Body of pancreas (tissue), 4 donors: ENCODE results near the gene TMEM123. TPM values are rescaled to one million over a fixed set of nuclear protein-coding genes. Genes with fewer than 3 reads are reported as not detected.
"Not testable (repeated sequence)": the region's sequence is repeated elsewhere in the genome, so short reads cannot be mapped to it uniquely, and the experiment has no call there.

Experiments used
- ATAC-seq: fragments of 150-250 bp; one replicate; pipeline ENCODE4 v1.9.1; 2016
- DNase-seq, 4 donors: peaks; one replicate each; pipeline ENCODE4 v3.0.0-alpha.2; 2019
- H3K27ac ChIP-seq, 4 donors: fragments of 200-600 bp; sonication (generic); 1 replicate in 3 of 4; 2 replicates in 1 of 4; pipeline versions ENCODE4 v1.5.1 to v1.6.1; 2016 to 2019; ENCODE audit warnings: mild to moderate bottlenecking in 1 of 4, mixed read lengths in 1 of 4, moderate library complexity in 1 of 4
- H3K27me3 ChIP-seq, 2 donors: fragments of 200-600 bp; sonication (generic); one replicate each; pipeline ENCODE4 v1.6.0; 2016; ENCODE audit warnings: mild to moderate bottlenecking in 1 of 2
- H3K36me3 ChIP-seq, 2 donors: fragments of 200-600 bp; sonication (generic); replicated peaks in 1 of 2; 2 replicates each; pipeline ENCODE4 v1.5.1; 2016; ENCODE audit warnings: low read depth in 2 of 2; ENCODE audit not compliant: insufficient read depth in 1 of 2
- H3K4me1 ChIP-seq: fragments of 200-600 bp; sonication (generic); one replicate; pipeline ENCODE4 v1.6.0; 2016
- H3K4me3 ChIP-seq, 2 donors: fragments of 200-600 bp; sonication (generic); 1 replicate in 1 of 2; 2 replicates in 1 of 2; pipeline ENCODE4 v1.5.1; 2016 to 2019
- H3K9me3 ChIP-seq, 3 donors: fragments of 200-600 bp; sonication (generic); 1 replicate in 2 of 3; 2 replicates in 1 of 3; pipeline ENCODE4 v1.5.1; 2016
- POLR2A ChIP-seq, 3 donors: fragments of 450-650 bp; IDR thresholded peaks; one replicate each; pipeline ENCODE4 v1.6.1; 2016; ENCODE audit warnings: antibody characterized with exemption in 3 of 3, mild to moderate bottlenecking in 2 of 3
- WGBS, 2 donors: methylation state at CpG; one replicate each; pipeline ENCODE4 v1.1.5; 2017; 5-methylcytosine and 5-hydroxymethylcytosine counted together
- intact Hi-C: fragments of 100-400 bp; cut with DNase I; formaldehyde crosslinking; loops from one replicate; pipeline ENCODE4 v1.15.1; 2023
- total RNA-seq, 2 donors: library from RNA; depleted of rRNA; stranded (reverse); fragments of >200 nt; gene quantifications; one replicate each; pipeline ENCODE4 v1.1.0, GENCODE V29; 2016
- TF ChIP-seq, protein P1 (sequence below), 7 experiments: fragments of 450-650 bp in 4 of 7; fragments of 200-600 bp in 3 of 7; sonication (generic) in 3 of 7; IDR thresholded peaks; one replicate each; pipeline ENCODE4 v1.5.1; 2016 to 2019; ENCODE audit warnings: antibody characterized with exemption in 7 of 7

TMEM123 gene
- total RNA-seq, 2 donors from 2014 or later, result 40.2 to 82.5 TPM

DNA sequence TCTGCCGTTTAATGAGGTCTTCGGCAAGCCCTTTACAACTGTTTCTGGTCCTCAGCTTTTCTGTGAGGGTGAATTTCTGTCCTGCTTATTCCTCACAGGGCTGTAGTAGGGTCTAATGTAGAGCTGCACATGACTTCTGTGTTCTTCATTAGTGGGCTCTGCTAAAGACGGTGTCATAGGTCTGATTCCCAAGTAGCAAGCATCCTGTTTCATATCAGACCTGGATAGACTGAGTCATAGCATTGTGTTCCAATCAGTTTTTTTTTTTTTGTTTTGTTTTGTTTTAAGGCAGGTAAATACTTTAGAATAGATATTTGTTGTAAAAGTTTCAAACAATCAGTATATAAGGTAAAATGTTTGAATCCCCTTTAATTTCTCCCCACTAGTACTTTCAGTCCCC is 70.2 kb downstream of the TMEM123 start:
- H3K9me3 ChIP-seq, result no peaks in the 10 kb centered on the region
- WGBS, 2 donors, result 81 to 88% methylated on average over 3 of the region's 3 CpGs
- intact Hi-C loops, result no loop called here
- H3K4me1 ChIP-seq, result peaks cover 5% of the 10 kb centered on the region
- peaks cover 7 to 10% of the 10 kb centered on the region in 2 donors for H3K36me3 ChIP-seq
- no peak for TF ChIP-seq POLR2A (IDR thresholded peaks at IDR 0.05)
- TF ChIP-seq, protein P1, sequence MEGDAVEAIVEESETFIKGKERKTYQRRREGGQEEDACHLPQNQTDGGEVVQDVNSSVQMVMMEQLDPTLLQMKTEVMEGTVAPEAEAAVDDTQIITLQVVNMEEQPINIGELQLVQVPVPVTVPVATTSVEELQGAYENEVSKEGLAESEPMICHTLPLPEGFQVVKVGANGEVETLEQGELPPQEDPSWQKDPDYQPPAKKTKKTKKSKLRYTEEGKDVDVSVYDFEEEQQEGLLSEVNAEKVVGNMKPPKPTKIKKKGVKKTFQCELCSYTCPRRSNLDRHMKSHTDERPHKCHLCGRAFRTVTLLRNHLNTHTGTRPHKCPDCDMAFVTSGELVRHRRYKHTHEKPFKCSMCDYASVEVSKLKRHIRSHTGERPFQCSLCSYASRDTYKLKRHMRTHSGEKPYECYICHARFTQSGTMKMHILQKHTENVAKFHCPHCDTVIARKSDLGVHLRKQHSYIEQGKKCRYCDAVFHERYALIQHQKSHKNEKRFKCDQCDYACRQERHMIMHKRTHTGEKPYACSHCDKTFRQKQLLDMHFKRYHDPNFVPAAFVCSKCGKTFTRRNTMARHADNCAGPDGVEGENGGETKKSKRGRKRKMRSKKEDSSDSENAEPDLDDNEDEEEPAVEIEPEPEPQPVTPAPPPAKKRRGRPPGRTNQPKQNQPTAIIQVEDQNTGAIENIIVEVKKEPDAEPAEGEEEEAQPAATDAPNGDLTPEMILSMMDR (IDR thresholded peaks at IDR 0.05), result no peak
- no peak overlapping the region for H3K27ac ChIP-seq
- ATAC-seq (no peak), DNase-seq (no peak)
- H3K27me3 ChIP-seq, result no peaks in the 10 kb centered on the region
- H3K4me3 ChIP-seq, result no peak overlapping the region

DNA sequence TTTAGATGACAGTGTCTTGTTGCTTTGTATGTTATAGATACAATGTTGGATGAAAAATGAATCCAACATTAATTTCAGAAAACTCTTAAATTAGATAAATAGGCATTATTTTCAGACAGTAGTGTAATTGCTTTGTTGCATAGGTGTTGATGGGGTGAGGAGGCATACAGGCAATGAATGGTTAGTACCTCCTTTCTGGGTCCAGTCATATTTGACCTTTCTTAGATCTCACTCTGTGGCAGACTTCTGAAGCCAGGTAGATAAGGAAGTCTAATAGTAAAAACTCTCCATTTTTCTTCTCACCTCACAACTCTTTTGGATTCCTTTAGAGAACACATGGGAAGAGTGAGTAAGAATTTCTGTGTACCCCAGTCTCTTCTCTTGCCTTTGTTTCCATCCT is 73.7 kb downstream of the TMEM123 start:
- no peak for DNase-seq
- H3K27me3 ChIP-seq, result no peaks in the 10 kb centered on the region
- ATAC-seq, result no peak
- peaks cover 7 to 10% of the 10 kb centered on the region in 2 donors for H3K36me3 ChIP-seq
- intact Hi-C loops, result no loop called here
- H3K27ac ChIP-seq, result no peak overlapping the region
- H3K4me3 ChIP-seq, result no peak overlapping the region
- peaks cover 21% of the 10 kb centered on the region for H3K4me1 ChIP-seq
- no peaks in the 10 kb centered on the region for H3K9me3 ChIP-seq
- no peak for TF ChIP-seq POLR2A (IDR thresholded peaks at IDR 0.05)

DNA sequence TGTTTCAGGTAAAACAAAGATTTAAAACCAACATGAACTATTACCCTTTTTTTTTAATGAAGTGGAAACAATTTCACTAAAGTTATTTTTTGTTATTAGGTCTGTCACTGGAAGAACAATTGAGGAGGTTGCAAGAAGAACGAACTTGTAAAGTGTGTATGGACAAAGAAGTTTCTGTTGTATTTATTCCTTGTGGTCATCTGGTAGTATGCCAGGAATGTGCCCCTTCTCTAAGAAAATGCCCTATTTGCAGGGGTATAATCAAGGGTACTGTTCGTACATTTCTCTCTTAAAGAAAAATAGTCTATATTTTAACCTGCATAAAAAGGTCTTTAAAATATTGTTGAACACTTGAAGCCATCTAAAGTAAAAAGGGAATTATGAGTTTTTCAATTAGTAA is 74.7 kb downstream of the TMEM123 start:
- H3K27me3 ChIP-seq, result no peaks in the 10 kb centered on the region

DNA sequence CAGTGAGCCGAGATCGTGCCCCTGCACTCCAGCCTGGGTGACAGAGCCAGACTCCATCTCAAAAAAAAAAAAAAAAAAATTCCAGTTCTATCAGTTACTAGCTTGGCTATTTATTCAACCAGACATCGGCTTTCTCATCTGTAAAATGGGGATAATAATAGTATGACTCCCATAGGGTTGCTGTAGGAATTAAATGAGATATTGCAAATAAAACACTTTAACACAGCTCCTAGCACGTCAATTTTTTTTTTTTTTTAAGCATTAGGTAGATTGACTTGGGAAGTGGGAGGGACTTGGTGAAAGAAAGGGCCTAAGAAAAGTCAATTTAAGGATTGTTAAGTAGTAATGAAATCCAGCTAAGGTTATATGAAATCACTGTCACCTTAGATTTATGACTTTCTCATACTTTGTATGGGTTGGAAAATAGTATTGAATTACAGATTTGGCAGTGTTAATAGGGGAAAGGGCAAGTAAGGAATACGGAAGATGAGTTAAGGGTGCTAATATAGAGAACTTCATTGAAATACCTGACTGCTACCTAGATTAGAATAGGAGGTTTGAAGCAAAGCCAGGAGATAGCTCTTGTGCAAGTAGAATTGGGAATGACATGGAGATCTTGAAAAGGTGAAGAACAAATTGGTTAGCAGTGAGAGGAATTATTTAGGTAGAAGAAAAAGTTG is 76.7 kb downstream of the TMEM123 start:
- TF ChIP-seq, protein P1 (IDR thresholded peaks at IDR 0.05), result no peak
- no peak for TF ChIP-seq POLR2A (IDR thresholded peaks at IDR 0.05)
- intact Hi-C loops, result no loop called here
- no peak overlapping the region for H3K4me3 ChIP-seq
- DNase-seq, result no peak
- H3K36me3 ChIP-seq, result peaks cover 6 to 10% of the 10 kb centered on the region in 2 donors
- no peak for ATAC-seq
- H3K9me3 ChIP-seq, result no peaks in the 10 kb centered on the region
- H3K27ac ChIP-seq, result no peak overlapping the region
- no peaks in the 10 kb centered on the region for H3K27me3 ChIP-seq
- 52 to 56% methylated on average over 5 of the region's 5 CpGs for whole genome bisulfite sequencing, 2 donors
- peaks cover 18% of the 10 kb centered on the region for H3K4me1 ChIP-seq

More for the DNA sequence above, 74.7 kb downstream of the TMEM123 start:
- H3K4me3 ChIP-seq, result no peak overlapping the region
- intact Hi-C loops, result no loop called here
- peaks cover 7 to 10% of the 10 kb centered on the region in 2 donors for H3K36me3 ChIP-seq
- 66 to 73% methylated on average over 2 of the region's 2 CpGs for WGBS, 2 donors
- H3K4me1 ChIP-seq, result peaks cover 18% of the 10 kb centered on the region
- DNase-seq (no peak), ATAC-seq (no peak)
- no peak overlapping the region for H3K27ac ChIP-seq
- TF ChIP-seq, protein P1 (IDR thresholded peaks at IDR 0.05), result no peak
- no peak for TF ChIP-seq POLR2A (IDR thresholded peaks at IDR 0.05)
- H3K9me3 ChIP-seq, result no peaks in the 10 kb centered on the region

DNA sequence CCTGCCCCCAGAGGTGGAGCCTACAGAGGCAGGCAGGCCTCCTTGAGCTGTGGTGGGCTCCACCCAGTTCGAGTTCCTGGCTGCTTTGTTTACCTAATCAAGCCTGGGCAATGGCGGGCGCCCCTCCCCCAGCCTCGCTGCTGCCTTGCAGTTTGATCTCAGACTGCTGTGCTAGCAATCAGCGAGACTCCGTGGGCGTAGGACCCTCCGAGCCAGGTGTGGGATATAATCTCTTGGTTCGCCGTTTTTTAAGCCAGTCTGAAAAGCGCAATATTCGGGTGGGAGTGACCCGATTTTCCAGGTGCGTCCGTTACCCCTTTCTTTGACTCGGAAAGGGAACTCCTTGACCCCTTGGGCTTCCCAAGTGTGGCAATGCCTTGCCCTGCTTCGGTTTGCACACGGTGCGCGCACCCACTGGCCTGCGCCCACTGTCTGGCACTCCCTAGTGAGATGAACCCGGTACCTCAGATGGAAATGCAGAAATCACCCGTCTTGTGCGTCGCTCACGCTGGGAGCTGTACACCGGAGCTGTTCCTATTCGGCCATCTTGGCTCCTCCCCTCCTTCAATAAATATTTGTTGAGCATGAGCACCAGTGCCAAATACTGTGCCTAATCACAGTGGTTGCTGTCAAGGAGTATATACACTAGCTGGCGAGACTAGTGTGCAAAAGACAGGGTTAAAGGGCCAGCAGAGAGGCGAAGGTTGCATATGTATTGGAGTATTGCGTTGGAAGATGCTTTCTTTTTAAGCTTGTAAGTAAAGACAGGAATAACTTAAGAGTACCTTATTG is 77.7 kb downstream of the TMEM123 start:
- peak; percentile 59 to 83 (median 77) for DNase-seq
- H3K27me3 ChIP-seq, intact Hi-C loops, H3K4me3 ChIP-seq, H3K9me3 ChIP-seq: not testable (repeated sequence)
- TF ChIP-seq POLR2A (IDR thresholded peaks at IDR 0.05), result peak in 2 of 3 donors; percentile 38 to 46
- H3K27ac ChIP-seq, result peak overlapping the region; percentile 30 to 77 (median 62)
- 42 to 70% methylated on average over 16 to 31 of the region's 31 CpGs for WGBS, 2 donors
- peaks cover 18% of the 10 kb centered on the region for H3K4me1 ChIP-seq
- ATAC-seq, result peak; percentile 99
- peaks cover 0 to 10% of the 10 kb centered on the region in 2 donors for H3K36me3 ChIP-seq
